HepG2 (cell line): ENCODE measurements around the gene NLE1. TPM values are rescaled to one million over a fixed set of nuclear protein-coding genes. Genes with fewer than 3 reads are reported as not detected.

ENCODE experiments used
- ATAC-seq: fragments of 200-7000 bp; cut with Tn5 transposase; 3 replicates; pipeline ENCODE4 v1.9.1; 2020; ENCODE audit warnings: mild to moderate bottlenecking, moderate library complexity
- BruUV-seq: library from RNA; stranded (reverse); fragments of 400-500 nt; replicated peaks from 2 replicates; lab custom pipeline; 2021; lab: Mats Ljungman, UMichigan
- CTCF ChIA-PET: fragments of 300-600 bp; formaldehyde crosslinking; extraction: SDS; loops from one replicate; lab custom pipeline; 2021; ENCODE audit warnings: low total read pairs, inconsistent platforms, low intra/inter-chr PET ratio; lab: Yijun Ruan, JAX
- POLR2A ChIA-PET: fragments of 350-600 bp; sonication (Branson Sonifier 250); formaldehyde crosslinking; loops from one replicate; lab custom pipeline; 2020; ENCODE audit warnings: antibody characterized with exemption, inconsistent platforms; lab: Yijun Ruan, JAX
- DNase-seq: peaks from one replicate; pipeline ENCODE4 v3.0.0-alpha.2; 2015; ENCODE audit warnings: low spot score
- FAIRE-seq: peaks from 3 replicates; lab custom pipeline; 2011; peaks lifted over from hg19 to GRCh38; lab: Jason Lieb, UNC
- H2AFZ ChIP-seq: one replicate; pipeline ENCODE4 v1.6.1; 2011; ENCODE audit warnings: low read length, inconsistent platforms
- H3K27ac ChIP-seq: fragments of 300-600 bp; 3 replicates; pipeline ENCODE4 v1.8.0; 2011; ENCODE audit warnings: mixed run types, mild to moderate bottlenecking, mixed read lengths, low read length, inconsistent platforms; ENCODE audit not compliant: insufficient read depth; ENCODE audit errors: extremely low read length
- H3K27me3 ChIP-seq, 2 experiments: fragments of 200-600 bp in 1 of 2; 2 replicates in 1 of 2; 3 replicates in 1 of 2; pipeline versions ENCODE4 v1.6.0 to v1.8.0; 2011; ENCODE audit warnings: low read length in 2 of 2, mild to moderate bottlenecking in 2 of 2, moderate library complexity in 2 of 2, inconsistent platforms in 1 of 2; ENCODE audit not compliant: insufficient read depth in 2 of 2, control insufficient read depth in 1 of 2
- H3K36me3 ChIP-seq, 2 experiments: fragments of 200-600 bp in 1 of 2; replicated peaks in 1 of 2; 2 replicates in 1 of 2; 3 replicates in 1 of 2; pipeline versions ENCODE4 v1.5.1 to v1.8.0; 2011; ENCODE audit warnings: low read length in 2 of 2, inconsistent platforms in 1 of 2; ENCODE audit not compliant: insufficient read depth in 2 of 2, control insufficient read depth in 1 of 2
- H3K4me1 ChIP-seq: 2 replicates; pipeline ENCODE4 v1.5.1; 2012; ENCODE audit warnings: low read length, inconsistent platforms; ENCODE audit not compliant: insufficient read depth
- H3K4me2 ChIP-seq: 2 replicates; pipeline ENCODE4 v1.6.0; 2011; ENCODE audit warnings: low read depth, low read length, inconsistent platforms
- H3K4me3 ChIP-seq, 3 experiments: fragments of 200-600 bp in 1 of 3; sonication (generic), shearing (Covaris generic) in 1 of 3; replicated peaks in 1 of 3; 2 replicates each; pipeline ENCODE4 v1.5.1; 2011 to 2016; ENCODE audit warnings: low read length in 3 of 3, inconsistent platforms in 2 of 3, low read depth in 2 of 3, mild to moderate bottlenecking in 2 of 3, control low read depth in 1 of 3, mixed read lengths in 1 of 3; ENCODE audit not compliant: insufficient read depth in 1 of 3
- H3K79me2 ChIP-seq: one replicate; pipeline ENCODE4 v1.6.1; 2011; ENCODE audit warnings: low read length, inconsistent platforms; ENCODE audit not compliant: insufficient read depth
- H3K9ac ChIP-seq: 2 replicates; pipeline ENCODE4 v1.6.0; 2011; ENCODE audit warnings: mild to moderate bottlenecking, low read depth, low read length, inconsistent platforms; ENCODE audit not compliant: insufficient read depth
- H3K9me3 ChIP-seq: 2 replicates; pipeline ENCODE4 v1.5.1; 2012; ENCODE audit warnings: mild to moderate bottlenecking, low read length
- H4K20me1 ChIP-seq: 2 replicates; pipeline ENCODE4 v1.6.0; 2011; ENCODE audit warnings: inconsistent platforms, mild to moderate bottlenecking, low read length, moderate library complexity; ENCODE audit not compliant: insufficient read depth
- ARID2 ChIP-seq: sonication (generic); formaldehyde crosslinking; IDR thresholded peaks from 2 replicates; pipeline ENCODE4 v1.8.1; 2022; ENCODE audit warnings: mild to moderate bottlenecking, missing genetic modification reagents, borderline replicate concordance
- CCAR2 ChIP-seq: fragments of 200-400 bp; formaldehyde crosslinking; optimal IDR thresholded peaks from 2 replicates; pipeline ENCODE3; 2018; ENCODE audit warnings: low read depth, mild to moderate bottlenecking, low read length, moderate library complexity
- CREB1 ChIP-seq, 2 experiments: fragments of 450-650 bp in 1 of 2; IDR thresholded peaks; 2 replicates each; pipeline ENCODE4 v1.6.1; 2016 to 2017; ENCODE audit warnings: control low read depth in 1 of 2, mild to moderate bottlenecking in 1 of 2, missing compliant biosample characterization in 1 of 2, missing genetic modification characterization in 1 of 2
- HES4 ChIP-seq: sonication (generic); formaldehyde crosslinking; IDR thresholded peaks from 2 replicates; pipeline ENCODE4 v1.9.0; 2021; ENCODE audit warnings: mild to moderate bottlenecking, missing genetic modification reagents, borderline replicate concordance
- HNRNPL ChIP-seq: fragments of 200-400 bp; formaldehyde crosslinking; IDR thresholded peaks from 2 replicates; pipeline ENCODE4 v1.6.1; 2017; ENCODE audit warnings: mild to moderate bottlenecking, low read depth, low read length
- HNRNPLL ChIP-seq: fragments of 200-400 bp; formaldehyde crosslinking; IDR thresholded peaks from 2 replicates; pipeline ENCODE4 v1.6.1; 2017; ENCODE audit warnings: mild to moderate bottlenecking, low read depth, low read length; ENCODE audit not compliant: poor library complexity, severe bottlenecking
- MAFF ChIP-seq: IDR thresholded peaks from 2 replicates; pipeline ENCODE4 v1.6.1; 2011; ENCODE audit warnings: low read depth, low read length, improper control_type of control experiment
- PCBP2 ChIP-seq: fragments of 200-400 bp; formaldehyde crosslinking; optimal IDR thresholded peaks from 2 replicates; pipeline ENCODE3; 2018; ENCODE audit warnings: low read length, low read depth; ENCODE audit not compliant: poor library complexity, severe bottlenecking
- SETDB1 ChIP-seq: sonication (generic); formaldehyde crosslinking; IDR thresholded peaks from 2 replicates; pipeline ENCODE4 v1.5.1; 2020; ENCODE audit warnings: missing genetic modification reagents, mild to moderate bottlenecking, borderline replicate concordance
- SOX13 ChIP-seq, 3 experiments: fragments of 450-650 bp in 1 of 3; sonication (generic) in 1 of 3; formaldehyde crosslinking in 1 of 3; IDR thresholded peaks in 2 of 3; conservative IDR thresholded peaks in 1 of 3; 2 replicates each; pipeline versions ENCODE4 v1.5.0 to v1.6.1; 2016 to 2020; ENCODE audit warnings: antibody characterized with exemption in 1 of 3, mild to moderate bottlenecking in 1 of 3, missing compliant biosample characterization in 1 of 3, missing genetic modification reagents in 1 of 3, moderate library complexity in 1 of 3
- TAF1 ChIP-seq: sonication (generic); formaldehyde crosslinking; IDR thresholded peaks from 2 replicates; pipeline ENCODE4 v1.4.0; 2020; ENCODE audit warnings: missing genetic modification reagents
- TOE1 ChIP-seq: sonication (generic); formaldehyde crosslinking; IDR thresholded peaks from 2 replicates; pipeline ENCODE4 v1.4.0; 2020; ENCODE audit warnings: mild to moderate bottlenecking, missing genetic modification reagents
- ZNF501 ChIP-seq: sonication (generic); formaldehyde crosslinking; IDR thresholded peaks from 2 replicates; pipeline ENCODE4 v1.5.1; 2020; ENCODE audit warnings: mild to moderate bottlenecking, moderate library complexity, missing genetic modification reagents
- ZNF720 ChIP-seq: sonication (generic); formaldehyde crosslinking; IDR thresholded peaks from 2 replicates; pipeline ENCODE4 v1.4.0; 2020; ENCODE audit warnings: missing genetic modification reagents
- WGBS: methylation state at CpG from one replicate; pipeline ENCODE4 v1.1.6; 2017; ENCODE audit warnings: low lambda C conversion rate; 5-methylcytosine and 5-hydroxymethylcytosine counted together
- in situ Hi-C: cut with HindIII; loops from 2 replicates; pipeline ENCODE4 v1.10.0; 2017; ENCODE audit warnings: low pct_unique_long_range_greater_than_20kb; ENCODE audit not compliant: extremely low pct_ligation_motif_present
- intact Hi-C: fragments of 100-400 bp; cut with micrococcal nuclease; formaldehyde crosslinking; loops from one replicate; pipeline ENCODE4 v1.10.0; 2022; ENCODE audit not compliant: unreplicated experiment
- polyA plus RNA-seq, 8 experiments: library from polyadenylated mRNA; depleted of rRNA in 3 of 8; stranded (reverse) in 7 of 8; unstranded in 1 of 8; fragments of >200 nt; fragmentation: Illumina TruSeq in 4 of 8; extraction: Trizol in 4 of 8; gene quantifications; 2 replicates each; pipeline versions ENCODE4 v1.2.1 to v1.2.3, GENCODE V29; 2011 to 2016; ENCODE audit warnings: low read depth in 4 of 8, missing spikeins in 1 of 8, mixed read lengths in 1 of 8; ENCODE audit not compliant: insufficient read depth in 1 of 8
- total RNA-seq, 5 experiments: library from RNA; depleted of rRNA; stranded (reverse); fragments of >200 nt; fragmentation: Illumina TruSeq; extraction: Trizol; gene quantifications; 2 replicates each; pipeline ENCODE4 v1.2.3, GENCODE V29; 2016; ENCODE audit warnings: low read depth in 1 of 5
- TF ChIP-seq, protein P1 (sequence below): sonication (generic); formaldehyde crosslinking; IDR thresholded peaks from 2 replicates; pipeline ENCODE4 v1.5.0; 2020; ENCODE audit warnings: missing genetic modification reagents

NLE1 gene
- total and polyA plus RNA-seq, 2 of the 13 experiments (the other 11 are each of a cell fraction or from before 2014, with no cell fraction given), result 20.3 to 34.5 TPM

DNA sequence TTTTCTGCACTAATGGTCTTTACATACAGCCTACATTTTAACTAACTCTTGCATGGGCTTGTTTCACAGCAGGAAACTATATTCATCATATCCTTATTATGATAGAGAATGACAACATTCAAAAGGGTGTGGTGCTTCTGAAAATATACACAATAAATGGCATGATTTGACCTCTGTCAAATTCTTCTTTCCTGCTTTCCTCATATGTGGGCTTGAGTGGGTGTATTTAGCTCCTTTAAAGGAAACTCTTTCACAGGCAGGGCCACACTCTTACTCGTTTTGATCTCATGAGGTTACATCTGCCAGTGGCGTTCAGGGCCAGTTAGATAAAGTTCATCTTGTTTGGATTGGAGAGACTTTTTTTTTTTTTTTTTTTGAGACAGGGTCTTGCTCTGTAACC, 46.0 kb upstream of the NLE1 start:
- TF ChIP-seq PCBP2, result no peak
- TF ChIP-seq ZNF720 (CRISPR knock-in tag), result no peak
- TF ChIP-seq MAFF, result no peak
- in situ Hi-C loops (no loop called here), intact Hi-C loops (no loop called here)
- 3% methylated on average over 2 of the region's 2 CpGs for WGBS
- no peak for DNase-seq
- H3K27ac ChIP-seq, result no peak overlapping the region
- CTCF ChIA-PET, result no interaction called here
- H3K79me2 ChIP-seq, result no peaks in the 10 kb centered on the region
- no peaks in the 10 kb centered on the region for H3K9me3 ChIP-seq
- POLR2A ChIA-PET, result interaction anchor here (0.7 kb wide), 1 partner anchor 80 kb away, joined by 3 read pairs; no protein-coding TSS in a partner anchor
- no peak for FAIRE-seq
- no peak overlapping the region for H2AFZ ChIP-seq
- no peak overlapping the region for H3K9ac ChIP-seq
- no TSS peak for BruUV-seq
- H3K27me3 ChIP-seq, result no peaks in the 10 kb centered on the region; a peak in 2 of 5 replicates
- H3K4me1 ChIP-seq, result no peaks in the 10 kb centered on the region
- ATAC-seq, result no peak
- no peak overlapping the region for H3K4me2 ChIP-seq
- H3K36me3 ChIP-seq, result no peaks in the 10 kb centered on the region
- H4K20me1 ChIP-seq, result no peaks in the 10 kb centered on the region
- no peak overlapping the region for H3K4me3 ChIP-seq

DNA sequence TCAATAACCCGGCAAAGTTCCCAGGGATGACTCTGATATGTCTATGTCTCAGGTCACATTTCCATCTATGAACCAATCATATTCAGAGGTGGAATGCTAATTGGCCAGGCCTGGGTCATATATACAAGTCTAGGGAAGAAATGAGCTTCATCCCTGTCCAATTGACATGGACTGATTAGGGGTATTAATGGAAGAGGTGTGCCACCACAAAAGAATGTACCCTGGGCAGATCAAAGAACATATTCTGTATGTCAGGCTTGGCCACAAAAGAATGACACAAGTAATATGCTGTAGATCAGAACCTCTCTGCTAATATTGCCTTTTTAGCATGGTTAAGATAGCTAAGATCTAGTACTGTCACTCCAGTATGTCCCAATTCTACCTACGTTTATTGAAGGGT, 45.4 kb upstream of the NLE1 start:
- Histone ChIP-seq H4K20me1 (no peaks in the 10 kb centered on the region), H3K36me3 (no peaks in the 10 kb centered on the region), H3K4me3 (no peak overlapping the region), H3K9me3 (no peaks in the 10 kb centered on the region), H3K79me2 (no peaks in the 10 kb centered on the region), H2AFZ (no peak overlapping the region), H3K27ac (no peak overlapping the region), H3K4me1 (no peaks in the 10 kb centered on the region), H3K9ac (no peak overlapping the region), H3K27me3 (no peaks in the 10 kb centered on the region; a peak in 2 of 5 replicates), H3K4me2 (no peak overlapping the region)
- intact Hi-C loops (no loop called here), in situ Hi-C loops (no loop called here)
- ATAC-seq (no peak), DNase-seq (no peak), FAIRE-seq (no peak)
- ChIA-PET POLR2A (interaction anchor here (0.7 kb wide), 1 partner anchor 80 kb away, joined by 3 read pairs; no protein-coding TSS in a partner anchor), CTCF (no interaction called here)
- WGBS, result 50% methylated on average over 2 of the region's 2 CpGs
- BruUV-seq, result no TSS peak
- no peak for TF ChIP-seq ARID2 (CRISPR knock-in tag)
- no peak for TF ChIP-seq TAF1
- no peak for TF ChIP-seq HNRNPLL
- TF ChIP-seq ZNF501 (CRISPR knock-in tag), result no peak
- no peak for TF ChIP-seq CREB1 (IDR thresholded peaks at IDR 0.05)
- TF ChIP-seq CREB1 (CRISPR knock-in tag; IDR thresholded peaks at IDR 0.05), result no peak
- TF ChIP-seq HES4 (CRISPR knock-in tag), result no peak
- TF ChIP-seq SOX13 (IDR thresholded peaks at IDR 0.05), result no peak
- TF ChIP-seq SOX13 (CRISPR knock-in tag; conservative IDR thresholded peaks at IDR 0.05 in 1 of 2, IDR thresholded peaks at IDR 0.05 in 1 of 2), result no peak
- TF ChIP-seq SETDB1, result no peak
- no peak for TF ChIP-seq TOE1 (CRISPR knock-in tag)
- TF ChIP-seq, protein P1, sequence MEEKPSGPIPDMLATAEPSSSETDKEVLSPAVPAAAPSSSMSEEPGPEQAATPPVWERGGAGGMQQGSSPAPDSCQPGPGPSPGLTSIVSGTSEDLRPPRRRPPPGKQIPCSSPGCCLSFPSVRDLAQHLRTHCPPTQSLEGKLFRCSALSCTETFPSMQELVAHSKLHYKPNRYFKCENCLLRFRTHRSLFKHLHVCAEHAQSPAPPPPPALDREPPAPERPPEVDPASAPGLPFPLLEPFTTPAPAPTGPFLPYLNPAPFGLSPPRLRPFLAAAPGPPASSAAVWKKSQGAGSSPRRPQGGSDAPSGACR, result no peak
- TF ChIP-seq HNRNPL, result no peak
- TF ChIP-seq CCAR2, result no peak
